Occipital lobe (tissue), 2 donors: ENCODE data around the gene NHLH1. TPM values are rescaled to one million over a fixed set of nuclear protein-coding genes. Genes with fewer than 3 reads are reported as not detected.
A peak's percentile ranks its signal among the peaks of the same experiment; 100 is the strongest.

Experiments
- DNase-seq: peaks from one replicate; lab custom pipeline; 2025; lab: John Stamatoyannopoulos, UW
- total RNA-seq: library from RNA; depleted of rRNA; stranded (reverse); fragments of >200 nt; gene quantifications from one replicate; pipeline ENCODE4 v1.2.3, GENCODE V29; 2014

NHLH1 gene
- total RNA-seq, result 0.62 TPM

DNA sequence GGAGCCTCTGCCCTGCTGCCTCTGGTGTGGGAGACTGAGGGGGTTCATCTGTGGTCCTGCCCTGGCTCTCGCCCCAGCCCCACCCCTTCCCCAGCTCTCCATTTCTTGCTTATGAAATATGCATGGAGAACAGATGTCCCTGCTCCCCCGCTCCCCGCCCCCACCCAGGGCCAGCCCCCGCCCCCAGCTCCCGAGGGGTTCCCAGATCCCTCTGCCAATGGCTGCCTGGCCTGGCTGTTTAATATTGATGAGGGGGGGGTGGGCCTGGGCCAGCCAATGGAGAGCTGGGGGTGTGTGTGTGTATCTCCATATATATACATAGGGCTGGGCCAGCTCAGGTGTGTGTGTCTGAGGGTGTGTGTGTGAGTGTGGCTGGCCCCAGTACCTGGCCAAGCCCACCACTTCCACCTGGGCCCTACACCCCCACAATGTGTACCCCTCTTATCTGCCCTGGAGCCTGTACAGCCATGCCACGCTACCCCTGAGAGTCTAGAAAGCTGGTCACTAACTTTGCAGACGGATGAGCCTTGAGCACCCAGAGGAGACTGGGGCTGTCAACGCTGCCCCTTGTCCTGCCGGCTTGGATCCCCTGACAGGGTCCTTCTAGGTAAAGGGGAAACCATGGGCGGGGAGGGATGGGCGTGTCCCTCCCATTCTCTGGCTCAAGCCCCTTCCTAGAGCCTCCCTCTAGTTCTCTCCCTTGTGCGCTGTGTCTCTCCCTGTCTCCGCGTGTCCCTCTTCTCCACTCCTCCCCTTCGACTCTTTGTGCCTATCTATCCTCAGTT lies at the start of gene NHLH1:
NHLH1 (plus strand) TSS at position 341 of the 785 bp plus-strand sequence. CDS start 3,661 bp downstream, outside the sequence.
- no peak for DNase-seq

DNA sequence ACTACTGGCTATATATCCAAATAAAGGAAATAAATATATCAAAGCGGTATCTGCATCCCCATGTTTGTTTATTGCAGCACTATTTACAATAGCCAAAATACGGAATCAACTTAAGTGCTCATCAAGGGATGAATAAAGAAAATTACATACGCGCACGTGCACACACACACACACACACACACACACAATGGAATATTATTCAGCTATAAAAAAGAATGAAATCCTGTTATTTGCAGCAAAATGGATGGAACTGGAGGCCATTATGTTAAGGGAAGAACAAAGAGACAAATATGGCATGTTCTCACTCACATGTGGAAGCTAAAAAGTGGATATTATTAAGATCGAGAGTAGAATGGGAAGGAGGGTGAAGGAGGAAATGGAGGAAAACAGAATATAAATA lies 44.0 kb upstream of the NHLH1 start:
- no peak for DNase-seq

GRCh38 chr1:160325252-160325651 lies 41.6 kb upstream of the NHLH1 start:
- DNase-seq, result no peak

DNA sequence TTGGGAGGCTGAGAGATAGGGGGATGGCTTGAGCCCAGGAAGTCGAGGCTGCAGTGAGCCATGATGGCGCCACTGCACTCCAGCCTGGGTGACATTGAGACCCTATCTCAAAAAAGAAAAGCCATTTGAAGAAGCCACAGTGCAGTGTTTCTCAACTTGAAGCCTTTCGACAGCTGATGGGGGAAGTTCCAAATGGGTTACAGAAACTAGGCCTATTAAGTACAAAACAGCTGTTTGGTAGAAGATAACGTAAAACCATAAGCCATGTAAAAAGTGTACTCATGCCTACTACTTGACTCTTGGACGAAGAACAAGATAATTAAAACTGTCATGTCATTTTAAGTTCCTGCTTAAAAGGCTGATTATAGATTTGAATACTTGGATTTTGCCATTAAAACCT lies 40.5 kb upstream of the NHLH1 start:
- DNase-seq, result no peak

- peak; percentile 5 for DNase-seq
These were observed 38.7 kb upstream of the NHLH1 start for GRCh38 chr1:160328184-160328583.

DNA sequence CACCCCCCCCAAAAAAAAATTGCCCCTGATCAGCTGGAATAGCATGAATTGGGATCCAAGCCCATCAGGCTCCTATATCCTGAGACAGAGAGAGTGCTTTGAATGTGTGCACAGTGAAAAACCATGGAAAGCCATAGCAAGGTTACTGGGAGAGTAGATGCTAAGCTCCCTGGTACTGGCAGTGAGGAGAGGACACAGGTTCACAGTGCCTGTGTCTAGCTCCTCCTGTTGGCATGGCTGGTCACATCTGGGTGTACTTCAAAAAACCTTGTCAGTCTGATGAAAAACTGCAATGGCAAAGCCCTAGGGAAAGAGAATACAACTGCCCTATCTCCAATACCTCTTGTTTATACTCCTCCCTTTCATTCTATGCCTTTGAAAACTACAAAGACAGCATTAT lies 36.8 kb upstream of the NHLH1 start:
- DNase-seq, result no peak

- no peak for DNase-seq
These were observed 34.4 kb upstream of the NHLH1 start for GRCh38 chr1:160332516-160332915.

DNA sequence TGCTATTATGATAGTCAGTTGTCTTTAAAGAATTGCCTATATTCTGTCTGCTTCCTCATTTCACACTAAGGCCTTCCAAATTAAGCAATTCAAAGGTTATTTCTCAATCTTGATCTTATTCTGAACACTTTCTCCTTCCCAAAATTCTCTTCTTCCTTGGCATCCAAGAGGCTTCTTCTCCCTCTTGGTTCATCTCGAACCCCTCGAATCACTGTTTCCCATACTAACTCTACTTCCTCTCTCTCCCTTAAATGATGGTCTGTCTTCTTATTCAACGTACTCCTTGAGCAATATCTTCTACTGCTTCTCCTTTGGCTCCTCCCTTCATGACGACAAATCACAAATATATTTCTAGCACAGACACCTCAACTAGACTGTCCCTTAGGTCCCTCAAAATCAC lies 28.3 kb upstream of the NHLH1 start:
- DNase-seq, result no peak

- DNase-seq, result no peak
These were observed 26.7 kb upstream of the NHLH1 start for GRCh38 chr1:160340146-160340545.

DNA sequence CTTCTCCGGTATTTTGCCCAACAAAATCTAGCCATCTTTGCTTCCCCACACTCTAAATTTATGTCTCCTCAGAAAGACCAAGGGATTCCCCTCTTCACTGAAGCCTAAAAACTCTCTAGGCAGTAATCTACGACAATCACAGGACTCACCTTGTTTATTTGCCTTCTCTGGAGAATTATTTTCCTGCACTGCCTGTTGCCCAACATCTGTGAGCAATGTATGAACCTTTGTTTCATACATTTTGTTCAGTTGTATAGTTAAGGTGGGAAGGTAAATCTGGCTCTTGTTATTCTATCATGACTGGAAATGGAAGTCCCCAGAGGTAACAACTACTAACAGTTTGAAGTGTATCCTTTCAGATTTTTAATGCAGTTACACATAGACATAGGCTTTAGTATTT lies 26.0 kb upstream of the NHLH1 start:
- no peak for DNase-seq

GRCh38 chr1:160342526-160342925 lies 24.3 kb upstream of the NHLH1 start:
- DNase-seq, result no peak

GRCh38 chr1:160342953-160343869 lies 23.7 kb upstream of the NHLH1 start, which contains the start of the genes COPA and NCSTN:
COPA (minus strand) TSS chr1:160343250; CDS start chr1:160343170, 80 bp downstream.
NCSTN (plus strand) TSS chr1:160343383; CDS start chr1:160343397, 14 bp downstream.
- DNase-seq, result peak; percentile 89

DNA sequence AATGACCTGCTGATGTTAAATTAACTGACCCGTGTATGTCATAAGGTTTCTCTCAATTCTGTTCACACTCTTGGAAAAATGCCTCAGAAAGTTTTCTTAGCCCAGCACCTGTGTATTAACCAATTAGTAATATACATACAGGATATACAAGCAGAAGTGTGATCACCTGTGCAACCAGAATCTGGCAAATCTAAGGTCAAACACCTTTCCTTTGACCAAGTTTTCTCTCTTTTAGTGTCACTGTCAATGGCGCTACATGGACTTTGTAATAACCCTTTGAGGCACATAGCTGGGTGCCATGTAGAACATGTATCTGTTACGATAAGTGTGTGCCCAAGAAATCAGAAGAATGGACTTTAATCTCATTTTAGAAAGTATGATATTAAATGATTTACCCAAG lies 22.6 kb upstream of the NHLH1 start:
- no peak for DNase-seq

DNA sequence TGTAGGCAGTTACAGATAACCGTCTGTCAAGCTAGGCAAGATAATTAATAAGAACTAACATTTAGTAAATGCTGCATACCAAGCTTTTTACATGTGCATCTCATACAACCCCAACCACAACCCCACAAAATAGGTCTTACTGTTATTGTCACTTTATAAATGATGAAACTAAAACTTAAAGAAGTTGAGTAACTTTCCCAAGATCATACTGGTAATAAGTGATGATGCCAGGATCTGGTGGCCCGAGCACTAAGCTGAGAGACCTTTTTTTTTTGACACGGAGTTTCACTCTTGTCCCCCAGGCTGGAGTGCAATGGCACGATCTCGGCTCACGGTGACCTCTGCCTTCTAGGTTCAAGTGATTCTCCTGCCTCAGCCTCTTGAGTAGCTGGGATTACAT lies 21.9 kb upstream of the NHLH1 start:
- DNase-seq, result no peak

DNA sequence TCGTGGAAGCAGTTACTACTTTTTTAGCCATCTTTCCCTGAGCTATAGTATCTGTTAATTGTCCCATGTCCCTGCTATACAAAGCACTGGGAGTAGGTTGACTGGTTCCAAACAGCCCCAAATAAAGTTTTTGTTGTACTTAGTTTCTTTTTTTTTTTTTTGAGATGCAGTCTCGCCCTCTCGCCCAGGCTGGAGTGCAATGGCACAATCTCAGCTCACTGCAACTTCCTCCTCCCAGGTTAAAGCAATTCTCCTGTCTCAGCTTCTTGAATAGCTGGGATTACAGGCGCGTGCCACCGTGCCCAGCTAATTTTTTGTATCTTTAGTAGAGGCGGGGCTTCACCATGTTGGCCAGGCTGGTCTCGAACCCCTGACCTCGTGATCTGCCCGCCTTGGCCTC lies 20.4 kb upstream of the NHLH1 start:
- no peak for DNase-seq

GRCh38 chr1:160346958-160347357 lies 19.9 kb upstream of the NHLH1 start:
- DNase-seq, result no peak

GRCh38 chr1:160351629-160352028 lies 15.2 kb upstream of the NHLH1 start:
- no peak for DNase-seq

DNA sequence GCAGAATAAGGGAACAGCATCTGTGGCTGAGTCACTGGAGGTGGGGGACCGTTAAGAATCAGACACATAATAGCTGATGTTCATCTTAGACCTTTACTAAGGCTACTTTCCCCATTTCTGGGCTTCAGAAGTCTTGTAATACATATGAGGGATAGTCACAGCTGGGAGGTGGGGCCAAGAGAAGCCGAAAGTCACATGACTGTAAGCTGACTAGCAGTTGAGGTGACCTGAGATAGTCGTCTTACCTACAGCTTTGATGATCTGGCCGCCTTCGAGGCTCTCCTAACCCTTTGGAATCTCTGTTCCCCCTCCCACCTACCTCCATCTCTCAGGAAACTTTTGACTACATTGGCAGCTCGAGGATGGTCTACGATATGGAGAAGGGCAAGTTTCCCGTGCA lies 14.3 kb upstream of the NHLH1 start:
- no peak for DNase-seq

DNA sequence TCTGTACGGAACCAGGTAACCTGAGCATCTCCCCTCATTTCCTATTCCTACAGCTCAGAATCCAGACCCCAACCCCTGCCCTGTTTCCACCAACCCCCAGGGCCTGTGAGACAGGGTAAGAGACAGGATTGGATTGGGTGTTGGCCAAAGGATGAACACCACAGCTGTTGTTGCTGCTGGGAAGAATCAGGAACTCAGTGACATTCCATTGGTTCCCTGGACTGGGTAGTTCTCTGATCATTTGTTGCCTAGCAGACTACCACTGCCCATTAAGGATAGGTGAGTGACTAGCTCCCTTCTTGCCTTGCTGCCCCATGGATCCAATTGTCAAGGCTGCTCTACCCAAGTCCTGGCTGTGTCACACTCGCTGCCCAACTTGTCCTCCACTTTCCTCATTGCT lies 13.6 kb upstream of the NHLH1 start:
- no peak for DNase-seq

- DNase-seq, result no peak
These were observed 12.4 kb upstream of the NHLH1 start for GRCh38 chr1:160354388-160354985.

DNA sequence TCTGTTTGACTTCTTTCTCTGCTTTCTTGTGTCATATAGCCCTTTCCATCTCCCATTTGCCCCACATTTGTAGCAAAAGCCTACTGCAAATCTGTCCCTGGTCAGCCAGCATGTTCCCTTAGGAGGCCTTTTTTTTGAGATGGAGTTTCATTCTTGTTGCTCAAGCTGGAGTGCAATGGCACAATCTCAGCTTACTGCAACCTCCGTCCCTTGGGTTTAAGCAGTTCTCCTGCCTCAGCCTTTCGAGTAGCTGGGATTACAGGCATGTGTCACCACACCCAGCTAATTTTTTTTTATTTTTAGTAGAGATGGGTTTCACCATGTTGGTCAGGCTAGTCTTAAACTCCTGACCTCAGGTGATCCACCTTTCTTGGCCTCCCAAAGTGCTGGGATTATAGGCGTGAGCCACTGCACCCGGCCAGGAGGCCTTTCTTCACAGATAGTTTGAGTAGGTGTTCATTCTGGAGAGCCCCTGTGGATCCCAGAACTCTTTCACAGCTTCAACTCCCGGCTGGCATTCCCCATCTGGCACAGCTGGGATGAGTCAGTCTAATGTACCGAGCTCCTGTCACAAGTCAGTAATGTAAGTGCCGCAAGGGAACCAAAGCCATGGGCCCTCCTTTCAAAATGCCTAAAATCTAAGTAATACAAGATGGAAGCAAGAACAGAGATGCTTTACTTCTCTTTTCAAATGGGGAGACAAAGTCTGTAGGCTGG lies 9.4 kb upstream of the NHLH1 start:
- no peak for DNase-seq
